CD4-positive, alpha-beta T cell treated with Interleukin-4 for 1 hour (primary cell): ENCODE data around the gene SUSD1.
"Not testable (repeated sequence)": the region's sequence is repeated elsewhere in the genome, so short reads cannot be mapped to it uniquely, and the experiment has no call there.

Source experiments
- DNase-seq, 2 donors: peaks; one replicate each; pipeline ENCODE4 v3.0.0-alpha.2; 2020 to 2022

SUSD1 gene

DNA sequence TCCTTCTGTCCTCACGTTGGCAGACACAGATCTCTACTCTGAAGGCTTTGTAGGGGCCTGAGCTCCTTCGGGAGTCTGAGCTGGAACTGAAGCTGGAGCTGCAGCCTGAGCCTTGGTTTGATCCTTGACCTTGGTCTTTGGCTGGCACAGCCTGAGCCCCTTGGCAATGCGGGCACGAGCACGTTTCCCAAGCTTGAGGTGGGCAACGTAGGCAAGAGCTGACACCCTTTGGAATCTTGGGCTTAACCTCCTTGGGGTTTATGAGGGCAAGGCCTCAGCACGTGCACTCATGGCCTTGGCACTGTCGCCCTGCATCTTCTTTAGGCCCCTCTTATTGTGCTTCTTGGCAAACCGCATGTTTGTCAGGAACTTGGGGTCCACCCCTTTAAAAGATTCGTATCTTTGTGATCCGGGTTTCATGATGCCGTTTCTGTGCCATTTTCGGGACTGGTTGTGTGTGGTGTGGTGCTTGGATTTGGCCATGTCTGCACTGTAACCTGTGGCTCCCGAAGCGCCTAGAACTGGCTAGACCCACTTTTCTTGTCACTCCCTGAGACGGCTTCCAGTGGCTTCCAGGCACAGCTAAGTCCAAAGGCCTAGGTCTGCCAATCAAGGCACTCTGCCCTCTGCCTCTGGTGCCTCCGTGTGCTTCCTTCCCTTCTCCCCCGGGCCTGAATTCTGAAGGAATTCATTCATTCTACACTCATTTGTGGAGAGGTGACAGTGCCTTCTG lies 1.4 kb downstream of the SUSD1 start:
- no peak for DNase-seq

- no peak for DNase-seq
Observed at GRCh38 chr9:112170968-112171367, 4.1 kb downstream of the SUSD1 start.

DNA sequence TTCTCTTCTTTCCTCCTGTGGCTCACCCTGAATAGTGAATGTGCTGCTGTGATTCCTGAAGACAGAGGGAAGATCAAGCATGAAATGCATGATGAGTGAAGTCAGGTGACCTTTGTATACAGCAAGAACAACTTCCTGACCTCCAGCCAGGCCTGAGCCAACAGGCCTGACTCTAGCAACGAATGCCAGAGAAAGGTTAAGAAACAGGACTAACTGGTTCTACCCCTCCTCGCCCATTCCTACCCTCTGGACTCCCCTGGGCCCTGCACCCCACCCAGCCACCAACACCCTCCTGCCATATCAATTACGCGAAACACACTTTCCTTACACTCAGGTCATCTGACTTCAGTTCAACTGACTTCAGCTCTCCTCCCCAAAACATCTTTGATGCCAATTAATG lies 4.9 kb downstream of the SUSD1 start:
- no peak for DNase-seq

DNA sequence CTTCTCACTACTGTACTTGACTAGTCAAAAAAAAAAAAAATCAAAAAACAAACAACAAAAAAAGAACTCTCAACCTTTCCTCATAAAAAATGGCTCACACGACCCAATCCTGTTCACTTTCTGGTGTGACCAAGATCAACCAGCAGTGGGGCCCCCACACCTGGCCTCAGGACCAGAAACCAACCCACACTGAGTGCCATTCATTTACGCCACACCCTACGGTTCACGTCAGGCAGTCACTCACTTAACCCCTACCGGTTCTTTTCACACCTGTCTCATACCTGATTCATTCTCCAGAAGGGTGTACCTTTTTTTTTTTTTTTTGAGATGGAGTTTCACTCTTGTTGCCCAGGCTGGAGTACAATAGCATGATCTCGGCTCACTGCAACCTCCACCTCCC lies 5.7 kb downstream of the SUSD1 start:
- no peak for DNase-seq

- DNase-seq, result peak in 1 of 2 donors; percentile 25
Observed at GRCh38 chr9:112168197-112168596, 6.9 kb downstream of the SUSD1 start.

GRCh38 chr9:112166176-112167140 lies 8.6 kb downstream of the SUSD1 start:
- DNase-seq, result no peak

GRCh38 chr9:112162621-112163413 lies 12.3 kb downstream of the SUSD1 start:
- no peak for DNase-seq

DNA sequence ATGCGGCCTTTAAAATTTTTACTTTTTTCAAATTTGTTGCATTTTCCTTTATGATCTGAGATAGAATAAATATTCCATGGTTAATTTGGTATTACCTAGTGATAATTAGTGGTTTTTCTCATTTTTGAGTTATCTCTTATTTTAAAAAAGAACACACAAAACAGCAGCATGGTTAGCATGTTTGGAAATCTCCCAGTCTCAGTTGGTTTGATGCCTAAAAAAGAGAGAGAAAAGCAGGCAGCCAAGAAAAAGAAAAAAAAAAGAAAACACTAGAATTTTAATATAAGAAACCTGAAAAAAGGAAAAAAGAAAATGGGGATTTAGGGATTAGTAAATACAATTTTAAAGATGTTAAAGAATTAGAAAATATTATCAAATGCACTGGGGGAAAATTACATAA lies 15.3 kb downstream of the SUSD1 start:
- DNase-seq, result no peak

DNA sequence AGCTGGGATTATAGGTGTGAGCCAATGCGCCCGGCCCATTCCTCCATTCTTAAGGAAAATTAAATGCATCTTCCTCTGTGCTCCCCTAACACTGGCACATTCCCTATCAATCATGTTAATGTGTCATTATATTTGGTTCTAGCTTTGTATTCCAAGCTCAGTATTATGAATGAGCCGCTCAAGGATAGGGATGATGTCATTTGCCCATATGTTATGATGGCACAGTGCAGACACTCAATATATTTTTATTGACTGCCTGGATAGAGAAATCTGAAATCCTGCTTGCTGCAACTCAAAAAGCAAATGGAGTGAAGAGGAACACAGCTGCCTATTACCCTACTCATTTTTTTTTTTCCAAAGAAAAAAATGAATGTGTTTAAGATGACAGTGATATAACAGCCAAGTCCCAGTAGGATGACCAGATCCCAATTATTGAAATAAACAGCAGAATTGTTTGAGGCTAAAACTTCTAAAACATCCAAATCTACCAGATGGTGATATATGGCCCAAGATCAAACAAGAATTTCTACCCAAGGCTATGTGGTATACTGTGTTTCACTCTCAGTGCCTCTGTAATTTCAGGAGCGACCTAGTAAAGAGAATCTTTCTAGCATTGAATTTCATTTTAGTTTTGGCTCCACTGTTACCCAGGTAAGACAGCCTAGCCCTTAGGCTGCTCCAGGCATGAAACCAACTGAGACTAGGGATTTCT lies 16.3 kb downstream of the SUSD1 start:
- DNase-seq, result no peak

DNA sequence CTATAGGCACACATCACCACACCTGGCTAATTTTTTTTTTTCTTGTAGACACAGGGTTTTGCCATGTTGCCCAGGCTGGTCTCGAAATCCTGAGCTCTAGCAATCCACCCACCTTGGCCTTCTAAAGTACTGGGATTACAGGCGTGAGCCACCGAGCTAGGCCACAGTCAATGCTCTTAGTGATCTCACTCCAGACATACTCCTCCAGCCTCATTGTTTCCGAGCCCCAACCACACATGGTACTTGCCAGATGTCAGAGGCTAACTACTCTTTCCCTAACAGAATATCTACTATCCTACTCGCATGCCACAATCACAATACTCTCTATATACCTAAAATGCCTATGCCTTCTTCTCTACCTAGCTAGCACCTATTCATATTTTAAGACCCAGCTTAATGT lies 17.1 kb downstream of the SUSD1 start:
- DNase-seq, result no peak

GRCh38 chr9:112157087-112157486 lies 18.0 kb downstream of the SUSD1 start:
- DNase-seq, result no peak

GRCh38 chr9:112149211-112149610 lies 25.9 kb downstream of the SUSD1 start:
- DNase-seq, result no peak

DNA sequence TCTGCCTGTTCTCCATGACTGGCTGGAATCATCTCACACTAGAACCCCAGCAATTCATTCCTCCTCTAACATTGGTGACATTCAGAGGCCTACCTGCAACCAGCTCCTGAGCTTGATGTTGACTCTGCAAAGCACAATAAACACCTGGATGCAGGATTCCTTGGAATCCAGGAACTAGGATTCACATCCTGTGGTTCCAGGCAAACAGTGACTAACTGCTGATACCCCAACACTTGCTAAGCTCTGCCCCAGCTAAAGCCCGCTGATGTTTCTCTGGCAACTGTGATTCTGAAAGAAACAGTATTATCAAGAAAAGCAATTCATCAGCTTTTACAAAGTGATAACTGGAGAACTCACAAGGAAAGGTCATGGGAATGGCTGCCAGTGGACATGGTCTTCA lies 29.2 kb downstream of the SUSD1 start:
- no peak for DNase-seq

GRCh38 chr9:112144807-112145206 lies 30.3 kb downstream of the SUSD1 start:
- no peak for DNase-seq

- DNase-seq, result no peak
Observed at GRCh38 chr9:112142420-112142819, 32.7 kb downstream of the SUSD1 start.

- DNase-seq, result no peak
Observed at GRCh38 chr9:112140936-112141335, 34.2 kb downstream of the SUSD1 start.

DNA sequence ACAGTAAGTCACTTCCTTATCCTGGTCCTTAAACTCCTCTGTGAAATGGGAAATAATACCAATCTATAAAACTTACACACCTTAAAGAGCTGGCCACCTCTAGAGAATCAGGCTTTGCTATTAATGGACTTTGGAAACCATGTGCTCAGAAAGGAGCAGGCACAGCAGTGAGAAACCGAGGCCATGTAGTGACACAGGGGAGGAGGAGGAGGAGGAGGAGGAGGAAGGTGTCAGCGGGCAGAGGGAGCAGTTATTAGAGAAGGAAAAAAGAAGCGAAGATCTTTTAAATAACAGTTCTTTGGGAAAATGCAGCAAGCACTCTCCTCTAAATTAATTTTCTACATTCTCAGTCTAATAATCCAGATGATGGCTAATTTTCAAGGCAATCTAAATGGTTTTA lies 38.0 kb downstream of the SUSD1 start:
- no peak for DNase-seq

DNA sequence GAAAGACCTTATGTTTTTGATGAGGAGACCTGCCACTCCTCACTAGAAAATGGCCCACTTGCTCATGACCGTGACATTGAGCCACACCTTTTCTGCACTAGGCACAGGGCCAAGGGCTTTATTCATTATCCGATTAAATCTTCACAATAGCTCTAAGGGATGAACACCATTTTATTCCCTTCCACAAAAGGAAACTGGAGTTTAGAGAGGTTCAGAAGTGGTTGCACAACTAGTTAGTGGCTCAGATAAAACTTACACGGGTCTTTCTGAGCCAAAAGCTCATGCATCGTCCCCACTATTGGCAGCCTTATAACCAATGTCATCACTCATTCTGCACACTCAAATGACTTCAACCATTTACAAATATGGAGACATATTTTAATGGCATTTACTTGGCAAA lies 39.4 kb downstream of the SUSD1 start:
- no peak for DNase-seq

- not testable (repeated sequence) for DNase-seq
Observed at GRCh38 chr9:112133806-112134205, 41.3 kb downstream of the SUSD1 start.

DNA sequence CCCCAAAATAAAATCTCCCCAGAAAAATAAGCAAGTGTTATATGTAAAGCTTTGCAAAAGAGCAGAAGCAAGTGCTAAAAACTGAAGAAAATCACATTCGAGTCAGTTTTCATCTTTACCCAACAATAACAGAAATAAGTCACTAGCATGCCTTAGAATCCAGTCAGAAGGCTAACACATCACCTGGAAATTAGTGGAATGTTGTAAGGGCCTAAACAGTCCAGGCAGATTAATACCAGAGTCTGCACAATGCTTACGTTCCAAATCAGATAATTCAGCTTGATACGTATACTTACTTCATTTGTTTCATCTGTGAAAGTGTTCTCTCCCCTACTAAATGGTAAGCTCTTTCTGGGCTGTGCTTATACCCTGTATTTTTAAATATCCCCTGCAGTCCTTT lies 42.7 kb downstream of the SUSD1 start:
- no peak for DNase-seq

DNA sequence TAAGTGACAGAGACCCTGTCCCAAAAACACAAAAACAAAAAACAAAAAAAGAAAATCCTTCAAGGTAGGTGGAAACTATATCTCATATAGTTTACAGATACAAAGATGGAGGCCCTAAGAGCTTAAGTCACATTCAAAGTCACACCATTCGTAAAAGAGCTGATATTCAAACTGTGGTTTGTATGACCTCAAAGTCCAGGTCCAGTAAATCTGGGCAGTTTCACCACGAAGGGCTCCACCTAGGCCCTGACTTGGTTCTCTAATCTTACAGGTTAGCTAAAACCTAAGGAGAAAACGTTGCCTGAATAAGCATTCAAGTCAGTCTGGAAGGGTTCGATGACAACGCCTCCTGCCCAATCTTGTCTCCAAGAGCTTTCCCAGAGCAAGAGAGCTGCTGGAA lies 44.1 kb downstream of the SUSD1 start:
- DNase-seq, result no peak

DNA sequence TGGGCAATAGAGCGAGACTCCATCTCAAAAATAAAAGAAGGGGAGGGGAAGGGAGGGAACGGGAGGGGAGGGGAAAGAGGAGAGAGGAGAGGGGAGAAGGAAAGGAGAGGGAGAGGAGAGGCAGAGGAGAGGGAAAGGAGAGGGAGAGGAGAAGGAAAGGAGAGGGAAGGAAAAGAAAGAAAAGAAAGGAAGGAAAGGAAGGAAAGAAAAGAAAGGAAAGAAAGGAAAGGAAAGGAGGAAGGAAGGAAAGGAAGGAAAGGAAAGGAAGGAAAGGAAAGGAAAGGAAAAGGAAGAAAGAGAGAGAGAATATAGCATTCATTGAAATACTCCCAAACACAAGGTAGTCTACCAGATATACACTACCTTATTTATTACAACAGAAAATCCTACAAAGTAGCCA lies 44.8 kb downstream of the SUSD1 start:
- DNase-seq, result no peak

GRCh38 chr9:112129246-112129645 lies 45.9 kb downstream of the SUSD1 start:
- no peak for DNase-seq
